ENCODE results near the gene NUDCD2. TPM values are rescaled to one million over a fixed set of nuclear protein-coding genes. Genes with fewer than 3 reads are reported as not detected.
"Not testable (repeated sequence)": the region's sequence is repeated elsewhere in the genome, so short reads cannot be mapped to it uniquely, and the experiment has no call there.

Gene NUDCD2
- total and polyA plus RNA-seq, 4 donors: 3.8 to 25.0 (median 11.6) TPM

DNA sequence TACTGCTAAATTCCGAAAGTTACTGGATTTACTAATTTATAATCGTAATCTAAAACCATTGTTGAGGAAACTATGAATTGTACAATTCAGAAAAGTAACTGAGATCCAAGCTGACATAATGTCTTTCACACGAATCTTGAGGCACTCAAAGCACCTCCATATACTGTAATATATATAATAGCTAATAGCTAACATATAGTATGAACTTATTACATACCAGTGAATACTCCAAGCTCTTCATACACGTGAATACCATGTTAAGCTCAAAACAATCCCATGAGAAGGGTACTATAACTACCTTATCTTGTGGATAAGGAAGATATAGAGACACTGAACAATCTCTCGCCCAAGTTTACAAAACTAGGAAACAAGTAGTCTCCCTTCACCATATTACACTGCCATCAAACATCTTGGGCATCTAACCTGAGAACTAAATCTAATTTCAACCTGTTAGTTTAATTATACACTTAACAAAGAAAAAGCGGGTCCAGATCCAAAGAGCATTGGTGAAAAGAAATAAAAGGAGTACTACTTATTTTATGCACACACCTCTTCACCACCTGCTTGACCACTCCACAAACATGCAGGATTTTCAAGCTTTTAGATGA is 1.0 kb downstream of the NUDCD2 start:
- DNase-seq: peak in 2 of 3 donors; percentile 20 to 49
- Histone ChIP-seq H3K4me1 (ENCODE audit: control insufficient read depth in 5 of 5, insufficient read depth in 5 of 5, low read length in 5 of 5) (peaks cover 0 to 14% (median 2%) of the 10 kb centered on the region in 5 donors), H3K27ac (ENCODE audit: low read depth in 1 of 2, low read length in 1 of 2) (peak overlapping the region in 1 of 2 donors; percentile 91), H3K9me3 (ENCODE audit: control insufficient read depth in 4 of 4, insufficient read depth in 3 of 4, low read length in 3 of 4) (no peaks in the 10 kb centered on the region), H3K36me3 (ENCODE audit: control insufficient read depth in 4 of 4, insufficient read depth in 4 of 4, low read length in 4 of 4) (peaks cover 0 to 13% (median 6%) of the 10 kb centered on the region in 4 donors), H3K27me3 (ENCODE audit: control insufficient read depth in 3 of 3, insufficient read depth in 3 of 3, low read length in 2 of 3) (no peaks in the 10 kb centered on the region), H3K4me3 (peak overlapping the region; percentile 51), H3K9ac (ENCODE audit: insufficient read depth in 1 of 2, low read length in 2 of 2) (peak overlapping the region; percentile 85 to 99)
- no peak for ATAC-seq (ENCODE audit: insufficient read depth, low FRiP score)
- WGBS, 2 donors: 40 to 43% methylated on average over 6 of the region's 6 CpGs
- TF ChIP-seq, protein P1, sequence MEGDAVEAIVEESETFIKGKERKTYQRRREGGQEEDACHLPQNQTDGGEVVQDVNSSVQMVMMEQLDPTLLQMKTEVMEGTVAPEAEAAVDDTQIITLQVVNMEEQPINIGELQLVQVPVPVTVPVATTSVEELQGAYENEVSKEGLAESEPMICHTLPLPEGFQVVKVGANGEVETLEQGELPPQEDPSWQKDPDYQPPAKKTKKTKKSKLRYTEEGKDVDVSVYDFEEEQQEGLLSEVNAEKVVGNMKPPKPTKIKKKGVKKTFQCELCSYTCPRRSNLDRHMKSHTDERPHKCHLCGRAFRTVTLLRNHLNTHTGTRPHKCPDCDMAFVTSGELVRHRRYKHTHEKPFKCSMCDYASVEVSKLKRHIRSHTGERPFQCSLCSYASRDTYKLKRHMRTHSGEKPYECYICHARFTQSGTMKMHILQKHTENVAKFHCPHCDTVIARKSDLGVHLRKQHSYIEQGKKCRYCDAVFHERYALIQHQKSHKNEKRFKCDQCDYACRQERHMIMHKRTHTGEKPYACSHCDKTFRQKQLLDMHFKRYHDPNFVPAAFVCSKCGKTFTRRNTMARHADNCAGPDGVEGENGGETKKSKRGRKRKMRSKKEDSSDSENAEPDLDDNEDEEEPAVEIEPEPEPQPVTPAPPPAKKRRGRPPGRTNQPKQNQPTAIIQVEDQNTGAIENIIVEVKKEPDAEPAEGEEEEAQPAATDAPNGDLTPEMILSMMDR (IDR thresholded peaks at IDR 0.05; ENCODE audit: control extremely low read depth, extremely low read depth): no peak

DNA sequence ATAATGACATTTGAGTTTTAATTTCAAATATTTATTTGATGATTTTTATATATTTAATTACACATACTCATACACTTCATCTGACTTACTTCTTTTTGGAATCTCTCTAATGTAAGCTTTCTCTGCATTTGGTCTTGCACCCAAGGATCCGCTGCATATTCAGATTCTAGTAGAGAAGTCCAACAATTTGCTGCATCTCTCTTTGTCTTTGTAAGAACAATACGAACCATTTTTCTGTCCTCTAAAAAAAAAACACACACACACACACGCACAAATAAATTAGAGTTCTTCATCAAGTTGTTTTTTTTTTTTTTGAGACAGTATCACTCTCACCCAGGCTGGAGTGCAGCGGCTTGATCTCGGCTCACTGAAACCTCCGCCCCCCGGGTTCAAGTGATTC is 3.1 kb downstream of the NUDCD2 start:
- no peak overlapping the region for H3K9ac ChIP-seq (ENCODE audit: insufficient read depth in 1 of 2, low read length in 2 of 2)
- no peak overlapping the region for H3K4me3 ChIP-seq
- no peak overlapping the region for H3K27ac ChIP-seq (ENCODE audit: low read depth in 1 of 2, low read length in 1 of 2)
- DNase-seq: no peak
- H3K27me3 ChIP-seq (ENCODE audit: control insufficient read depth in 3 of 3, insufficient read depth in 3 of 3, low read length in 2 of 3): no peaks in the 10 kb centered on the region
- no peak for ATAC-seq (ENCODE audit: insufficient read depth, low FRiP score)
- TF ChIP-seq, protein P1 (IDR thresholded peaks at IDR 0.05; ENCODE audit: control extremely low read depth, extremely low read depth): no peak
- WGBS, 2 donors: 96 to 97% methylated on average over 7 of the region's 7 CpGs
- peaks cover 0 to 12% (median 2%) of the 10 kb centered on the region in 5 donors for H3K4me1 ChIP-seq (ENCODE audit: control insufficient read depth in 5 of 5, insufficient read depth in 5 of 5, low read length in 5 of 5)
- peaks cover 0 to 15% (median 7%) of the 10 kb centered on the region in 4 donors for H3K36me3 ChIP-seq (ENCODE audit: control insufficient read depth in 4 of 4, insufficient read depth in 4 of 4, low read length in 4 of 4)
- no peaks in the 10 kb centered on the region for H3K9me3 ChIP-seq (ENCODE audit: control insufficient read depth in 4 of 4, insufficient read depth in 3 of 4, low read length in 3 of 4)

DNA sequence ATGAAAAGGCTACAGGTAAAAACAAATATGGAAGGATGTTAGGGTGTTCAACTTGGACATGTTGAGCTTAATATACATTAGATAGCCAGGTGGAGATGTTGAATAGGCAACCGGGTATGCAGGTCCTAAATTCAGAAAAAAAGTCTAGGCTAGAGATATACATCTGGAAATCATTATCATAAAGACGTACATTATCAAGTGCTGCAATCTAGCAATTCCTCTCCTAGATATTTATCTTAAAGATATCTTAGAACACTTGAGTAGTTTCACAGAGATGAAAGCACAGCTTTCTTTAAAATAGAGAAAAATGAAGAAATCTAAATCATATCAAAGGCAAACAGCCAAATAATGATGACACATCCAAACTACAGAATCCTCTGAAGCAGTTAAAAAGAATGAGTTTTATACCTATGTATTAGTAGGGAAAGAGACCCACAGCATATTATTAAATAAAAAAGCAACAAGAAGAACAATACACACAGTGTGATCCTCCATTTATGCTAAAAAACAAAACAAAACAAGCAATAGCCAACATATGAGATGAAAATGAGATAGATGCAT is 3.8 kb downstream of the NUDCD2 start:
- Histone ChIP-seq H3K9ac (ENCODE audit: insufficient read depth in 1 of 2, low read length in 2 of 2) (no peak overlapping the region), H3K27me3 (ENCODE audit: control insufficient read depth in 3 of 3, insufficient read depth in 3 of 3, low read length in 2 of 3) (no peaks in the 10 kb centered on the region), H3K4me3 (no peak overlapping the region), H3K36me3 (ENCODE audit: control insufficient read depth in 4 of 4, insufficient read depth in 4 of 4, low read length in 4 of 4) (peaks cover 0 to 15% (median 8%) of the 10 kb centered on the region in 4 donors), H3K4me1 (ENCODE audit: control insufficient read depth in 5 of 5, insufficient read depth in 5 of 5, low read length in 5 of 5) (peaks cover 0 to 11% (median 2%) of the 10 kb centered on the region in 5 donors), H3K27ac (ENCODE audit: low read depth in 1 of 2, low read length in 1 of 2) (no peak overlapping the region), H3K9me3 (ENCODE audit: control insufficient read depth in 4 of 4, insufficient read depth in 3 of 4, low read length in 3 of 4) (no peaks in the 10 kb centered on the region)
- no peak for ATAC-seq (ENCODE audit: insufficient read depth, low FRiP score)
- no peak for DNase-seq
- 91 to 93% methylated on average over 2 of the region's 2 CpGs for WGBS, 2 donors
- TF ChIP-seq, protein P1 (IDR thresholded peaks at IDR 0.05; ENCODE audit: control extremely low read depth, extremely low read depth): no peak

DNA sequence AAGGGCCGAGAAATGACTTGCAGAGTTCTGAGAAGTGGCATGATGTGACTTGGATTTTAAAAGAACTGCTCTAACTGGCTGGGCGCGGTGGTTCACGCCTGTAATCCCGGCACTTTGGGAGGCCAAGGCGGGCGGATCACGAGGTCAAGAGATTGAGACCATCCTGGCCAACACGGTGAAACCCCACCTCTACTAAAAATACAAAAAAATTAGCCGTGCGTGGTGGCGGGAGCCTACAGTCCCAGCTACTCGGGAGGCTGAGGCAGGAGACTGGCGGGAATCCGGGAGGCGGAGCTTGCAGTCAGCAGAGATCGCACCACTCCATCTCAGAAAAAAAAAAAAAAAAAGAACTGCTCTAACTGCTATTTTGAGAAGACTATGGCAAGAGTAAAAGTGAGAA is 4.5 kb downstream of the NUDCD2 start:
- Histone ChIP-seq H3K4me1 (ENCODE audit: control insufficient read depth in 5 of 5, insufficient read depth in 5 of 5, low read length in 5 of 5) (peaks cover 0 to 11% (median 2%) of the 10 kb centered on the region in 5 donors), H3K36me3 (ENCODE audit: control insufficient read depth in 4 of 4, insufficient read depth in 4 of 4, low read length in 4 of 4) (peaks cover 3 to 15% (median 8%) of the 10 kb centered on the region in 4 donors)
- not testable (repeated sequence) for H3K9ac ChIP-seq (ENCODE audit: insufficient read depth in 1 of 2, low read length in 2 of 2); H3K4me3 ChIP-seq; H3K9me3 ChIP-seq (ENCODE audit: control insufficient read depth in 4 of 4, insufficient read depth in 3 of 4, low read length in 3 of 4); H3K27me3 ChIP-seq (ENCODE audit: control insufficient read depth in 3 of 3, insufficient read depth in 3 of 3, low read length in 2 of 3); H3K27ac ChIP-seq (ENCODE audit: low read depth in 1 of 2, low read length in 1 of 2); ATAC-seq (ENCODE audit: insufficient read depth, low FRiP score); DNase-seq
- WGBS, 2 donors: 94 to 98% methylated on average over 17 of the region's 17 CpGs

Data from lung (tissue), 12 donors.